ENCODE data around the gene SLC1A7.

DNA sequence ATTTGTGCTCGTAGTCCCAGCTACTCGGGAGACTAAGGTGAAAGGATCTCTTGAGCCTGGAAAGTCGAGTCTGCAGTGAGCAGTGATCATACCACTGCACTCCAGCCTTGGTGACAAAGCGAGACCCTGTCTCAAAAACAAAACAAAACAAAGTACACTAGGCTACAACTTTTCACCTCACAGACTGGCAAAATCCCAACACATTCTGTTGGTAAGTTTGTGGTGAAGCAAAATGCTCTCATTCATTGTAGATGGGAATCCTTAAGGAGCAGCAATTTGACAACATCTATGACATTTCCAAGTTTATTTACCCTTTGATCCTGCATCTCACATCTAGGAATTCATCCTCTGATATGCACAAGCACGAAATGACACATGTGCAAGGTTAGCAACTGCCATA lies 20.2 kb upstream of the SLC1A7 start:
- TF ChIP-seq GATA2 (IDR thresholded peaks at IDR 0.05; ENCODE audit: low read depth, low read length) (no peak), GATA3 (IDR thresholded peaks at IDR 0.05; ENCODE audit: low read depth, low read length) (no peak)

All from SH-SY5Y (cell line).